ENCODE results near the gene TUBA4A.

- TF ChIP-seq CTCF (IDR thresholded peaks at IDR 0.05) (no peak), ZFX (IDR thresholded peaks at IDR 0.05; ENCODE audit: borderline replicate concordance) (no peak)
Observed at GRCh38 chr2:219221957-219222518, 31.7 kb downstream of the TUBA4A start.
